HCT116 (cell line): Measurements from ENCODE around the gene FA2H. TPM values are rescaled to one million over a fixed set of nuclear protein-coding genes. Genes with fewer than 3 reads are reported as not detected.

ENCODE experiments used
- ATAC-seq: fragments of 200-7000 bp; cut with Tn5 transposase; 2 replicates; pipeline ENCODE4 v1.9.1; 2020; ENCODE audit warnings: mild to moderate bottlenecking, moderate library complexity
- BruUV-seq: library from RNA; stranded (reverse); fragments of 400-500 nt; replicated peaks from 2 replicates; lab custom pipeline; 2021; lab: Mats Ljungman, UMichigan
- CTCF ChIA-PET: fragments of 300-600 bp; sonication (Branson Sonifier 250); formaldehyde crosslinking; loops from one replicate; lab custom pipeline; 2021; ENCODE audit warnings: antibody characterized with exemption; lab: Charles Lee
- POLR2A ChIA-PET: fragments of 300-600, 350-600 bp; sonication (Branson Sonifier 250); formaldehyde crosslinking; loops from one replicate; lab custom pipeline; 2021; ENCODE audit warnings: antibody characterized with exemption; lab: Charles Lee
- RAD21 ChIA-PET, 2 experiments: fragments of 300-600 bp; sonication (Branson Sonifier 250); formaldehyde crosslinking; loops; one replicate each; lab custom pipeline; 2023; ENCODE audit warnings: low total read pairs in 2 of 2; ENCODE audit not compliant: uncharacterized antibody in 2 of 2, unreplicated experiment in 2 of 2, low non-redundant PET in 1 of 2; lab: Charles Lee
- DNase-seq: peaks from one replicate; pipeline ENCODE4 v3.0.0-alpha.2; 2010; ENCODE audit warnings: low read depth, low spot score
- H2AFZ ChIP-seq: fragments of 200-600 bp; shearing (Covaris generic), sonication (generic); 2 replicates; pipeline ENCODE4 v1.6.1; 2017; ENCODE audit warnings: low read depth, mixed run types, mixed read lengths, antibody characterized with exemption, low read length; ENCODE audit not compliant: poor library complexity, severe bottlenecking
- H3K27ac ChIP-seq: 2 replicates; pipeline ENCODE4 v1.5.1; 2012; ENCODE audit warnings: low read depth, low read length
- H3K27me3 ChIP-seq: fragments of 200-600 bp; sonication (generic); 2 replicates; pipeline ENCODE4 v1.6.1; 2016; ENCODE audit warnings: mixed run types, low read length, mixed read lengths; ENCODE audit not compliant: insufficient read depth
- H3K36me3 ChIP-seq, 2 experiments: fragments of 200-500 bp in 1 of 2; fragments of 200-600 bp in 1 of 2; sonication (Bioruptor generic) in 1 of 2; sonication (generic) in 1 of 2; 2 replicates each; pipeline versions ENCODE4 v1.5.1 to v1.6.1; 2014 to 2016; ENCODE audit warnings: low read length in 2 of 2, inconsistent platforms in 1 of 2, mixed read lengths in 1 of 2, mixed run types in 1 of 2; ENCODE audit not compliant: insufficient read depth in 2 of 2, control insufficient read depth in 1 of 2
- H3K4me1 ChIP-seq, 2 experiments: fragments of 200-600 bp in 1 of 2; sonication (generic) in 1 of 2; 2 replicates each; pipeline versions ENCODE4 v1.5.1 to v1.6.1; 2012 to 2017; ENCODE audit warnings: low read length in 2 of 2, inconsistent platforms in 1 of 2, mild to moderate bottlenecking in 1 of 2, mixed read lengths in 1 of 2, mixed run types in 1 of 2, moderate library complexity in 1 of 2; ENCODE audit not compliant: insufficient read depth in 2 of 2, control insufficient read depth in 1 of 2
- H3K4me2 ChIP-seq: fragments of 200-600 bp; sonication (generic); 2 replicates; pipeline ENCODE4 v1.6.1; 2017; ENCODE audit warnings: mixed run types, low read length, mixed read lengths
- H3K4me3 ChIP-seq, 2 experiments: fragments of 200-600 bp in 1 of 2; sonication (generic) in 1 of 2; replicated peaks in 1 of 2; 2 replicates each; pipeline ENCODE4 v1.5.1; 2011 to 2016; ENCODE audit warnings: low read length in 2 of 2, control low read depth in 1 of 2, low read depth in 1 of 2, mild to moderate bottlenecking in 1 of 2, mixed read lengths in 1 of 2, mixed run types in 1 of 2
- H3K79me2 ChIP-seq: fragments of 200-600 bp; sonication (generic); 2 replicates; pipeline ENCODE4 v1.6.1; 2017; ENCODE audit warnings: mild to moderate bottlenecking, mixed run types, low read length, moderate library complexity, mixed read lengths; ENCODE audit not compliant: insufficient read depth
- H3K9ac ChIP-seq: fragments of 200-600 bp; sonication (generic); 2 replicates; pipeline ENCODE4 v1.6.1; 2016; ENCODE audit warnings: low read length, mixed read lengths
- H3K9me2 ChIP-seq: fragments of 200-600 bp; sonication (generic), shearing (Covaris generic); 2 replicates; pipeline ENCODE4 v1.6.1; 2017; ENCODE audit warnings: mixed run types, mild to moderate bottlenecking, moderate library complexity; ENCODE audit not compliant: insufficient read depth
- H3K9me3 ChIP-seq, 2 experiments: fragments of 200-500 bp in 1 of 2; fragments of 200-600 bp in 1 of 2; sonication (Bioruptor generic) in 1 of 2; sonication (generic) in 1 of 2; 2 replicates each; pipeline ENCODE4 v1.6.1; 2014 to 2017; ENCODE audit warnings: low read length in 2 of 2, mixed read lengths in 2 of 2, inconsistent platforms in 1 of 2, low read depth in 1 of 2, mild to moderate bottlenecking in 1 of 2, mixed run types in 1 of 2, moderate library complexity in 1 of 2; ENCODE audit not compliant: control insufficient read depth in 1 of 2, insufficient read depth in 1 of 2
- H4K20me1 ChIP-seq: fragments of 200-600 bp; sonication (generic), shearing (Covaris generic); 2 replicates; pipeline ENCODE4 v1.6.1; 2017; ENCODE audit warnings: mixed run types, mild to moderate bottlenecking, moderate library complexity; ENCODE audit not compliant: insufficient read depth
- ATF3 ChIP-seq: IDR thresholded peaks from 2 replicates; pipeline ENCODE4 v1.6.1; 2012
- CBX3 ChIP-seq: IDR thresholded peaks from 2 replicates; pipeline ENCODE4 v1.6.1; 2012; ENCODE audit warnings: low read depth
- CEBPB ChIP-seq: IDR thresholded peaks from 2 replicates; pipeline ENCODE4 v1.6.1; 2012; ENCODE audit warnings: low read depth
- CTCF ChIP-seq, 3 experiments: fragments of 200-600 bp in 1 of 3; sonication (generic) in 1 of 3; IDR thresholded peaks in 2 of 3; conservative IDR thresholded peaks in 1 of 3; 2 replicates each; pipeline ENCODE4 v1.5.1; 2012 to 2017; ENCODE audit warnings: low read depth in 2 of 3, low read length in 2 of 3, antibody characterized with exemption in 1 of 3, borderline replicate concordance in 1 of 3, control low read depth in 1 of 3, mild to moderate bottlenecking in 1 of 3, mixed read lengths in 1 of 3, mixed run types in 1 of 3, moderate library complexity in 1 of 3; ENCODE audit not compliant: insufficient read depth in 1 of 3
- EGR1 ChIP-seq: IDR thresholded peaks from 2 replicates; pipeline ENCODE4 v1.6.1; 2012; ENCODE audit warnings: low read depth
- ELF1 ChIP-seq: IDR thresholded peaks from 2 replicates; pipeline ENCODE4 v1.6.1; 2012; ENCODE audit warnings: low read depth, borderline replicate concordance
- EZH2 ChIP-seq: fragments of 200-600 bp; sonication (generic); IDR thresholded peaks from 2 replicates; pipeline ENCODE4 v1.6.1; 2017; ENCODE audit warnings: antibody characterized with exemption, mixed run types
- EZH2phosphoT487 ChIP-seq: fragments of 200-600 bp; IDR thresholded peaks from 2 replicates; pipeline ENCODE4 v1.6.1; 2018; ENCODE audit warnings: antibody characterized with exemption, borderline replicate concordance
- JUND ChIP-seq: IDR thresholded peaks from 2 replicates; pipeline ENCODE4 v1.6.1; 2012
- MAX ChIP-seq: IDR thresholded peaks from 2 replicates; pipeline ENCODE4 v1.6.1; 2012
- POLR2A ChIP-seq: IDR thresholded peaks from 2 replicates; pipeline ENCODE4 v1.7.0; 2011; ENCODE audit warnings: borderline replicate concordance; ENCODE audit not compliant: insufficient read depth, insufficient read length; ENCODE audit errors: extremely low read depth
- POLR2AphosphoS5 ChIP-seq: IDR thresholded peaks from 2 replicates; pipeline ENCODE4 v1.6.1; 2011; ENCODE audit warnings: mild to moderate bottlenecking, low read depth, low read length, moderate library complexity
- RAD21 ChIP-seq: IDR thresholded peaks from 2 replicates; pipeline ENCODE4 v1.6.1; 2012; ENCODE audit warnings: low read depth, mild to moderate bottlenecking
- REST ChIP-seq: IDR thresholded peaks from 2 replicates; pipeline ENCODE4 v1.6.1; 2012; ENCODE audit warnings: low read depth
- SIN3A ChIP-seq: IDR thresholded peaks from 2 replicates; pipeline ENCODE4 v1.6.1; 2012; ENCODE audit warnings: low read depth
- TCF7L2 ChIP-seq: IDR thresholded peaks from 2 replicates; pipeline ENCODE4 v1.7.0; 2011; ENCODE audit warnings: borderline replicate concordance, inconsistent platforms; ENCODE audit not compliant: insufficient read depth, insufficient read length; ENCODE audit errors: extremely low read depth
- YY1 ChIP-seq: IDR thresholded peaks from 2 replicates; pipeline ENCODE4 v1.6.1; 2011; ENCODE audit warnings: low read length, low read depth, moderate library complexity, mild to moderate bottlenecking; ENCODE audit not compliant: insufficient replicate concordance; ENCODE audit errors: extremely low read depth
- ZBTB33 ChIP-seq: IDR thresholded peaks from 2 replicates; pipeline ENCODE4 v1.6.1; 2011; ENCODE audit warnings: mild to moderate bottlenecking, low read length, moderate library complexity; ENCODE audit not compliant: insufficient replicate concordance; ENCODE audit errors: extremely low read depth
- ZFX ChIP-seq: fragments of 450-650 bp; IDR thresholded peaks from 2 replicates; pipeline ENCODE4 v1.6.1; 2017
- ZNF274 ChIP-seq: fragments of 200-500 bp; sonication (Bioruptor generic); IDR thresholded peaks from 2 replicates; pipeline ENCODE4 v1.6.1; 2014; ENCODE audit warnings: mild to moderate bottlenecking, low read depth, low read length, inconsistent platforms
- intact Hi-C: fragments of 100-400 bp; cut with micrococcal nuclease; formaldehyde crosslinking; loops from 2 replicates; pipeline ENCODE4 v1.10.0; 2022
- total RNA-seq: library from RNA; stranded (reverse); gene quantifications from one replicate; pipeline ENCODE4 v1.2.1, GENCODE V29; 2021; ENCODE audit not compliant: unreplicated experiment

The FA2H gene
- total RNA-seq, 1 experiment from 2014 or later: 11.1 TPM

GRCh38 chr16:74758801-74759200, 15.8 kb downstream of the FA2H start:
- intact Hi-C loops: no loop called here
- H3K4me3 ChIP-seq: no peak overlapping the region

More at GRCh38 chr16:74758801-74759200, 15.8 kb downstream of the FA2H start:
- ChIA-PET POLR2A (no interaction called here), RAD21 (no interaction called here), CTCF (no interaction called here)
- H2AFZ ChIP-seq: no peak overlapping the region
- H3K9me3 ChIP-seq: no peaks in the 10 kb centered on the region
- no peak overlapping the region for H3K27ac ChIP-seq
- H3K36me3 ChIP-seq: no peaks in the 10 kb centered on the region
- H3K4me2 ChIP-seq: no peak overlapping the region
- no TSS peak for BruUV-seq
- no peaks in the 10 kb centered on the region for H3K27me3 ChIP-seq
- H3K4me1 ChIP-seq: peaks cover 0 to 3% of the 10 kb centered on the region in 2 experiments; a peak in 1 of 4 replicates
- ATAC-seq: no peak
- no peak for DNase-seq
- no peaks in the 10 kb centered on the region for H4K20me1 ChIP-seq
- no peak overlapping the region for H3K9ac ChIP-seq
- no peaks in the 10 kb centered on the region for H3K9me2 ChIP-seq
- no peaks in the 10 kb centered on the region for H3K79me2 ChIP-seq
- TF ChIP-seq ELF1: no peak
- TF ChIP-seq ZNF274: no peak
- TF ChIP-seq ATF3: no peak
- no peak for TF ChIP-seq EZH2phosphoT487
- TF ChIP-seq RAD21: no peak
- no peak for TF ChIP-seq CBX3
- TF ChIP-seq SIN3A: no peak
- no peak for TF ChIP-seq MAX
- no peak for TF ChIP-seq EGR1
- TF ChIP-seq REST: no peak
- TF ChIP-seq JUND: no peak
- TF ChIP-seq CTCF (IDR thresholded peaks at IDR 0.05 in 2 of 3, conservative IDR thresholded peaks at IDR 0.05 in 1 of 3; ENCODE audit: borderline replicate concordance in 1 of 3, insufficient read depth in 1 of 3, low read depth in 2 of 3, low read length in 2 of 3): no peak
- no peak for TF ChIP-seq ZFX
- TF ChIP-seq POLR2AphosphoS5: no peak
- no peak for TF ChIP-seq EZH2
- TF ChIP-seq ZBTB33: no peak
- no peak for TF ChIP-seq CEBPB
- TF ChIP-seq TCF7L2: no peak
- no peak for TF ChIP-seq YY1
- no peak for TF ChIP-seq POLR2A
